ENCODE data around the gene DIDO1. TPM values are rescaled to one million over a fixed set of nuclear protein-coding genes. Genes with fewer than 3 reads are reported as not detected.
A peak's percentile ranks its signal among the peaks of the same experiment; 100 is the strongest.

DIDO1 gene
- total and polyA plus RNA-seq, 9 of the 15 experiments (the other 6 are each of a cell fraction or from before 2014, with no cell fraction given), result 4.4 to 46.8 (median 31.2) TPM

GRCh38 chr20:62910777-62911497 is 15.4 kb downstream of the DIDO1 start:
- no peak for FAIRE-seq
- DNase-seq (ENCODE audit: extremely low read depth in 1 of 4, low spot score in 3 of 4), result no peak
- POLR2A ChIA-PET, result interaction anchor here (1.0 to 6.5 kb wide), 4 partner anchors 8 to 37 kb away, joined by 3 to 45 read pairs (median 6); partner anchors contain the start of gene DIDO1
- Histone ChIP-seq H3K27me3 (ENCODE audit: control insufficient read depth in 2 of 2, insufficient read depth in 2 of 2, low read length in 2 of 2) (no peaks in the 10 kb centered on the region), H3K9ac (ENCODE audit: insufficient read depth in 1 of 2, low read depth in 2 of 2, low read length in 2 of 2) (no peak overlapping the region), H3K4me2 (ENCODE audit: insufficient read depth, low read length) (no peak overlapping the region), H4K20me1 (replicated peaks; ENCODE audit: control insufficient read depth, insufficient read depth, low read length) (peaks cover 27% of the 10 kb centered on the region), H3K4me3 (no peak overlapping the region), H2AFZ (ENCODE audit: low read depth, low read length) (no peak overlapping the region), H3K36me3 (ENCODE audit: control insufficient read depth, insufficient read depth, low read length) (peaks cover 86% of the 10 kb centered on the region), H3K9me3 (replicated peaks; ENCODE audit: control insufficient read depth, insufficient read depth, low read depth, low read length) (no peaks in the 10 kb centered on the region), H3K9me1 (ENCODE audit: control insufficient read depth, insufficient read depth, low read length) (peaks cover 5% of the 10 kb centered on the region), H3K27ac (ENCODE audit: extremely low read depth, low read depth, low read length) (no peak overlapping the region), H3K79me2 (ENCODE audit: control insufficient read depth, insufficient read depth, low read length) (peaks cover 74% of the 10 kb centered on the region), H3K4me1 (replicated peaks in 1 of 2; ENCODE audit: control insufficient read depth in 2 of 2, insufficient read depth in 2 of 2, low read length in 2 of 2) (peaks cover 5% of the 10 kb centered on the region in 2 experiments; a peak in 3 of 5 replicates)
- BruUV-seq (replicated peaks), result no TSS peak
- TF ChIP-seq POLR2G (IDR thresholded peaks at IDR 0.05; ENCODE audit: low read depth, low read length) (peak; percentile 50), ZBTB33 (CRISPR knock-in tag; IDR thresholded peaks at IDR 0.05) (peak; percentile 93), NCOA1 (IDR thresholded peaks at IDR 0.05; ENCODE audit: low read depth) (no peak), BCLAF1 (IDR thresholded peaks at IDR 0.05; ENCODE audit: borderline replicate concordance in 1 of 2, control insufficient read depth in 1 of 2, low read depth in 2 of 2, low read length in 1 of 2) (no peak)
- no peak for ATAC-seq
- in situ Hi-C loops (cut with MboI), result no loop called here
- 98% methylated on average over 43 of the region's 45 CpGs for WGBS (ENCODE audit: insufficient coverage, low coverage, missing lambda C conversion rate)
- CTCF ChIA-PET (ENCODE audit: low intra/inter-chr PET ratio), result no interaction called here
- intact Hi-C loops (cut with micrococcal nuclease), result no loop called here

All from K562 (cell line).